NCI-H1694 (cell line): Measurements from ENCODE around the gene MELTF.

Experiments used
- DNase-seq: peaks from one replicate; lab custom pipeline; 2025; lab: John Stamatoyannopoulos, UW

MELTF gene

DNA sequence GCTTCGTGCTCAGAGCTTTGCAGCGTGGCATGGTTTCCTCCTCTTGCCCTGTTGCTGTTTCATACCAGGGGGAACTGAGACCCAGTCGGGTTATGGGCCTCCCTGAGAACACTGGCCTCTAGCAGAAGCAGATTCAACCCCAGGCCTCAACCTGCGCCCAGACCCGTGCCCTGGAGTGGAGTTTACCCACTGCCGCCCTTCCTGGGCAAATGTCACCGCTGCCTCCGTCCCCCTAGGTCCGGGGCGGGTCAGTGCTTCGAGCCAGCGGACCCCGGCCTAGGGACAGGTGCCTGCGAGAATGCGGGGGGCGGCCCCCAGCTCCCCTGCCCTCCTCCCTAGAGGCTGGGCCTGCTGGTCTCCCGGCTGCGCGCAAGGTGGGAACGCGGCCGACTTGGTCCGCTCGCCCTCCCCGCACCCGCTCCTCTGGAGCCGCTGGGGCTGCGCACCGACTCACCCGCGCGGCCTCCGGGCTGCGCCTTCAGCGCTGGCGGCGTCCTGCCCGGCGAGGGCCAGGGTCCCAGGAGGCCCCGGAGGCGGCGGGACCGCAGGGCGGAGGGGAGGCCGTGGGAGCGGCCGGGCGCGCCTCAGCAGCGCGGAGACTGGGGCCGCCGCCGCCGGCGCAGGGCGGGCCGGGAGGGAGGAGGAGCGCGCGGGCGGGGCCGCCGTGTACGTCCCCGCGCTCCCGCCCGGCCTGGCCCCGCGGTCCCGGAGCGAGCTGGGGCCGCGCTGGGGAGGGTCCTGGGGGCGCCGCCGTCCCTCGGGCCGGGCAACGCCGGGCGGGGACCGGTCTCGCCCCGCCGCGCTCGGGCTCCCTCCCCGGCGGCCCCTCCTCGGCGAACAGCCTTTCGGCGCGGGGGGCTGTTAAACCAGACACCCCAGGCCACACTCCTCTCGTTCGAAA is 61.1 kb downstream of the MELTF start, which contains the start of gene PIGZ:
PIGZ (minus strand) TSS at position 601 of the 901 bp plus-strand sequence. CDS start 16,802 bp downstream, outside the sequence.
- no peak for DNase-seq

DNA sequence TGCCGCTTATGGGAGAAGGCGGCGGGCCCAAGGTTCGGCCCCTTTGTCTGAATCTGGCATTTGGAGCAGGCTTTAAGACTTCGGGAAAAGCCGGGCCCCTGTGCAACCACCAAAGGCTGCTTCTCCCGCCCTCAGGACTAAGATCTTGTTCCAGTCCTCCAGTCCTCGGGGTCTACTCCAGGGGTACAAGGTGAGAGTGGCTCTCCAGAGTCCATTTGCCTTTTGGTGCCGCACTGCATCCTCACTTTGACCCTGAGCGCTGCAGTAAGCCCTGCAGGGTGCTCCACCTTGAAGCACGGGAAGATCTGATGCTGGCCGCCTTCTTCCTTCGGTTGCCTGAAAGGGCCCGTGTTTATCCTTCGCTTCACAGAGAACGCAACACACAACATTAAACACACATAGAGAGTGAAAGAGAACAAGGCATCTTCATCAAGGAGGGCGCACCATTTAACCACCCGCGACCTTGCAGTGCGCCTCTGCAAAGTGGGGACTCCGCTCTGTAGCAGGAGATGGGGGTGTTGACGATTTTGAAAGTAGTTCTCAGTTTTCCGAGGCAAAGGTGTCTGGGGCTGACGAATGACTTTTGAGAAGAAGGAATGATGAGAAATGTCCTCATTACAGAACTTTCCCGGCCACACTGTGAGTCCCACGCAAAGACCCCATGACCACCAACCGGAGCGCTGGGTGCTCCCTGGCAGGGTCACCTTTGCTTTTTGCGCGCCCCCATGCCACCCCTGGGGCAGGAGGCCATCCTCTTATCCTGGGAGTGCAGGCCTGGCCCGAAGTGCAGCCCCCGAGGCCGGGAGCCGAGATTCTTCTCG is 62.0 kb downstream of the MELTF start:
- no peak for DNase-seq

DNA sequence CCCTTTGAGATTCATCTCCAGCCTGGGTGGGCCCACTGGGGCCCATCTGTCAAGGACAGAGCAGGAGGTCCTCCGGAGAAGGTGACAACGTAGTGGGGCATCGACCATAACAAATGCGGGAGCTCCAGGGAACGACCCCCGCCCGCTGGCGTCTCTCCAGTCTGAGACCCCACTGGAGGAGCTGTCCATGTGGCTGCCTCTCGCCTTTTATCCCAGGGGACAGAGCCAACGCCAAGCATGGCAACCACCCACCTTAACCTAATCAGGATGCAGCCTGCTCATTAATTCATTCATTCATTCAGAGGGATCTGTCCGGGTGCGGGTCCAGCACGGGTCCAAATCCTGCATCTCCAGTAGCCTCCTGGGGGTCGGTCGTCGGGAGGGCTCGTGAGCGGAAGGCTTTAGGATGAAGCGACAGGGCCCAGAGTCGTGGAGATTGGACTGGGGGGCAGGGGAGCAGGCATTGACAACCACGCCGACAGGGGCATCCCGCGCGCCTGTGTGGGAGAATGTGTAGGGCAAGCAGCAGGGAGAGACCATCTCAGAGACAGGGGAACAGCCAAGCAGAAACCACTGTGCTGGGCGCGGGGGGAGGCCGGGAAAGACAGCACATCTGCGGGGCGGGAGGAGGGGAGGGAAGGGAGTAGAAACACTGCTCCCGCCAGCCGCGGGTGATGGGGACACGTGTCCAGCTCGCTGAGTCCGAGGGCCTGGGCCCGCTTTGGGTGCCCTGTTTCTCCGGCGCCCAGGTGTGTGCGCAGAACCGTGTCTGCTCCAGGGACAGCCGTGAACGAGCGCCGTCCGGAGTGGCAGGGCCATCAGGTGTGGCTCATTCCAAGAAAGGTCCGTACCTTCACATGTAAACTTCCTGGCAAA is 62.9 kb downstream of the MELTF start:
- DNase-seq, result no peak

- no peak for DNase-seq
Measured at GRCh38 chr3:196965804-196966173, 63.8 kb downstream of the MELTF start.

GRCh38 chr3:196965112-196965803 is 64.4 kb downstream of the MELTF start:
- DNase-seq, result no peak

- no peak for DNase-seq
Measured at GRCh38 chr3:196963631-196963953, 66.0 kb downstream of the MELTF start.

DNA sequence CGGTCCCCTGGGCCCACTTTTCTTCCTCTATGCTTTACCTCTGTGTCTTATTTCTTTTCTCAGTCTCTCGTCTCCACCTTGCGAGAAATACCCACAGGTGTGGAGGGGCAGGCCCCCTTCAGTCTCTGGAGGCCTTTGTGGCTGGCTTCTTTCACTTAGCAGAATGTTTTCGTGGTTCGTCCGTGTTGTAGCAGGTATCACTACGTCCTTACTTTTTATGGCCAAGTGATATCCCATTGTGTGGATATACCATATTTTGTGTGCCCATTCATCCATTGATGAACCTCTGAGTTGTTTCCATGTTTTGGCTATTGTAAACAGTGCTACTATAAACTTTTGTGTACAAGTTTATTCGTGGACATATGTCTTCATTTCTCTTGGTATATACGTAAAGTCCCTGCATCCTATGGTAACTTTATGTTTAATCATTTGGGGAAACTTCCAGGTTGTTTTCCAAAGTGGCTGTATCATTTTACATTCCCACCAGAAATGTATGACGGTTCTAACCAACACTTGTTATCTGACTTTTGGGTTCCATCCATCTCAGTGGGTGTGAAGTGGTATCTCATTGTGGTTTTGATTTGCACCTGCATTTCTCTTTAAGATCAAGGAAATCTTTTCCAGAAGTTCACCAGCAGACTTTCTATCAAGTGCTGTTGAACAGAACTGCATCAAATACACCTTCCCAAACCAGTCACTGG is 66.5 kb downstream of the MELTF start:
- DNase-seq, result no peak

DNA sequence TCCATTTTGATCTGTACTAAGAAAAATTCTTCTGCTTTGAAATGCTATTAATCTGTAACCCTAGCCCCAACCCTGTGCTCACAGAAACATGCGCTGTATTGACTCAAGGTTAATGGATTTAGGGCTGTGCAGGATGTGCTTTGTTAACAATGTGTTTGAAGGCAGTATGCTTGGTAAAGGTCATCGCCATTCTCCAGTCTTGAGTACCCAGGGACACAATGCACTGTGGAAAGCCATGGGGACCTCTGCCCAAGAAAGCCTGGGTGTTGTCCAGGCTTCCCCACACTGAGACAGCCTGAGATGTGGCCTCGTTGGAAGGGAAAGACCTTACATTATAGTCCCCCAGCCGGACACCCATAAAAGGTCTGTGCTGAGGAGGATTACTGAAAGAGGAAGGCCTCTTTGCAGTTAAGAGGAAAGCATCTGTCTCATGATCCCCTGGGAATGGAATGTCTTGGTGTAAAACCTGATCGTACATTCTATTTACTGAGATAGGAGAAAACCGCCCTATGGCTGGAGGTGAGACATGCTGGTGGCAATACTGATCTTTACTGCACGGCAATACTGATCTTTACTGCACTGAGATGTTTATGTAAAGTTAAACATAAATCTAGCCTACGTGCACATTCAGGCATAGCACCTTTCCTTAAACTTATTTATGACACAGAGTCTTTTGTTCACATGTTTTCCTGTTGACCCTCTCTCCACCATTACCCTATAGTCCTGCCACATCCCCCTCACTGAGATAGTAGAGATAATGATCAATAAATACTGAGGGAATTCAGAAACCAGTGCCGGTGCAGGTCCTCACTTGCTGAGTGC is 67.3 kb downstream of the MELTF start:
- DNase-seq, result no peak

GRCh38 chr3:196954832-196955231 is 74.8 kb downstream of the MELTF start:
- no peak for DNase-seq
